K562 (cell line): Measurements from ENCODE around the gene NXF1. TPM values are rescaled to one million over a fixed set of nuclear protein-coding genes. Genes with fewer than 3 reads are reported as not detected.

Experiments used
- BRD4 ChIP-seq: fragments of 200-600 bp; sonication (generic); IDR thresholded peaks from 2 replicates; pipeline ENCODE4 v1.6.1; 2017; ENCODE audit warnings: inconsistent platforms
- CBX1 ChIP-seq: sonication (generic); IDR thresholded peaks from 2 replicates; pipeline ENCODE4 v1.6.1; 2016; ENCODE audit warnings: antibody characterized with exemption, low read depth, mild to moderate bottlenecking
- CREM ChIP-seq: IDR thresholded peaks from 2 replicates; pipeline ENCODE4 v1.6.1; 2014; ENCODE audit warnings: antibody characterized with exemption, low read depth
- KDM5B ChIP-seq: fragments of 200-600 bp; sonication (generic); IDR thresholded peaks from 2 replicates; pipeline ENCODE4 v1.6.1; 2012; ENCODE audit warnings: low read depth, mild to moderate bottlenecking, moderate library complexity, low read length, control low read depth, inconsistent platforms; ENCODE audit not compliant: insufficient replicate concordance
- LCOR ChIP-seq: sonication (generic); formaldehyde crosslinking; IDR thresholded peaks from 2 replicates; pipeline ENCODE4 v1.8.0; 2022; ENCODE audit warnings: mild to moderate bottlenecking, missing genetic modification reagents
- MYC ChIP-seq, 2 experiments: fragments of 250-450 bp in 1 of 2; sonication (Bioruptor Pico) in 1 of 2; IDR thresholded peaks; 2 replicates each; pipeline versions ENCODE4 v1.5.1 to v1.6.1; 2012 to 2021; ENCODE audit warnings: low read depth in 2 of 2, borderline replicate concordance in 1 of 2, improper control_type of control experiment in 1 of 2, low read length in 1 of 2, mild to moderate bottlenecking in 1 of 2, moderate library complexity in 1 of 2
- PHF20 ChIP-seq: fragments of 450-650 bp; IDR thresholded peaks from 2 replicates; pipeline ENCODE4 v1.6.1; 2018; ENCODE audit not compliant: partially characterized antibody
- SAFB ChIP-seq: fragments of 200-400 bp; formaldehyde crosslinking; IDR thresholded peaks from 2 replicates; pipeline ENCODE4 v1.6.1; 2017; ENCODE audit warnings: low read depth, low read length, borderline replicate concordance
- STAT6 ChIP-seq: sonication (generic); formaldehyde crosslinking; IDR thresholded peaks from 2 replicates; pipeline ENCODE4 v1.8.1; 2023; ENCODE audit warnings: mild to moderate bottlenecking, missing genetic modification reagents
- TAF15 ChIP-seq: fragments of 200-400 bp; formaldehyde crosslinking; IDR thresholded peaks from 2 replicates; pipeline ENCODE4 v1.6.1; 2017; ENCODE audit warnings: mild to moderate bottlenecking, low read depth, low read length, moderate library complexity
- THAP12 ChIP-seq: fragments of 250-450 bp; sonication (Bioruptor Pico); IDR thresholded peaks from 2 replicates; pipeline ENCODE4 v1.9.0; 2021; ENCODE audit warnings: mild to moderate bottlenecking, inconsistent platforms
- ZBTB12 ChIP-seq: fragments of 250-450 bp; sonication (Bioruptor Pico); IDR thresholded peaks from 2 replicates; pipeline ENCODE4 v1.4.0; 2020
- ZNF277 ChIP-seq: fragments of 250-450 bp; sonication (Bioruptor Pico); IDR thresholded peaks from 2 replicates; pipeline ENCODE4 v1.8.0; 2022; ENCODE audit warnings: inconsistent platforms, mild to moderate bottlenecking, moderate library complexity, borderline replicate concordance
- ZNF639 ChIP-seq, 2 experiments: fragments of 200-800 bp in 1 of 2; sonication (Bioruptor generic) in 1 of 2; sonication (generic) in 1 of 2; formaldehyde crosslinking in 1 of 2; IDR thresholded peaks in 1 of 2; conservative IDR thresholded peaks in 1 of 2; 2 replicates each; pipeline versions ENCODE4 v1.5.0 to v1.6.1; 2016 to 2020; ENCODE audit warnings: missing compliant biosample characterization in 1 of 2, missing genetic modification characterization in 1 of 2, missing genetic modification reagents in 1 of 2
- ZNF699 ChIP-seq: fragments of 250-450 bp; sonication (Bioruptor Pico); IDR thresholded peaks from 2 replicates; pipeline ENCODE4 v1.8.0; 2021; ENCODE audit warnings: mild to moderate bottlenecking, moderate library complexity; ENCODE audit not compliant: insufficient replicate concordance
- polyA plus RNA-seq, 8 experiments: library from polyadenylated mRNA; depleted of rRNA in 4 of 8; stranded (reverse) in 5 of 8; unstranded in 3 of 8; fragments of >200 nt; fragmentation: Nextera tagmentation in 2 of 8; fragmentation: Illumina TruSeq in 1 of 8; extraction: Ambion mirVana in 2 of 8; extraction: Trizol in 1 of 8; gene quantifications; 2 replicates each; pipeline versions ENCODE4 v1.2.1 to v1.2.3, GENCODE V29; 2011 to 2014; ENCODE audit warnings: inconsistent platforms in 1 of 8, missing spikeins in 1 of 8
- total RNA-seq, 7 experiments: library from RNA; depleted of rRNA in 6 of 7; stranded (reverse); fragments of >200 nt in 6 of 7; fragmentation: Illumina TruSeq in 2 of 7; extraction: Trizol in 2 of 7; gene quantifications; 2 replicates each; pipeline versions ENCODE4 v1.2.1 to v1.2.3, GENCODE V29; 2011 to 2021; ENCODE audit warnings: low replicate concordance in 1 of 7

Gene NXF1
- total and polyA plus RNA-seq, 9 of the 15 experiments (the other 6 are each of a cell fraction or from before 2014, with no cell fraction given): 18.1 to 98.3 (median 35.8) TPM

- TF ChIP-seq SAFB: peak; percentile 75; the same call in 1 of the 2 replicates
- no peak for TF ChIP-seq ZNF277 (CRISPR knock-in tag)
- TF ChIP-seq STAT6 (CRISPR knock-in tag): no peak; the same call in 1 of the 2 replicates
- TF ChIP-seq CREM: peak; percentile 32
- TF ChIP-seq ZNF699 (CRISPR knock-in tag): no peak
- no peak for TF ChIP-seq TAF15
- no peak for TF ChIP-seq CBX1
- TF ChIP-seq ZNF639 (CRISPR knock-in tag; conservative IDR thresholded peaks at IDR 0.05 in 1 of 2, IDR thresholded peaks at IDR 0.05 in 1 of 2): peak in 1 of 2 experiments; percentile 79; a peak in 2 of 4 replicates
- peak; percentile 32 for TF ChIP-seq PHF20
- TF ChIP-seq MYC (IDR thresholded peaks at IDR 0.05; ENCODE audit: low read depth, low read length): peak; percentile 73
- no peak for TF ChIP-seq MYC (CRISPR knock-in tag; IDR thresholded peaks at IDR 0.05; ENCODE audit: borderline replicate concordance, low read depth)
- TF ChIP-seq BRD4: no peak
- 0 out of 2 replicates have a peak, but pooled peaks have one; percentile 25 for TF ChIP-seq THAP12
- peak; percentile 44 for TF ChIP-seq KDM5B
- no peak for TF ChIP-seq LCOR (CRISPR knock-in tag)
- 0 out of 2 replicates have a peak, but pooled peaks have one; percentile 4 for TF ChIP-seq ZBTB12 (CRISPR knock-in tag)
Measured at GRCh38 chr11:62771144-62772021, 33.9 kb downstream of the NXF1 start, which contains the start of gene TAF6L (continued).
